Mucosa of rectum (tissue), 2 donors: Measurements from ENCODE around the gene TTC7B.

Source experiments
- H3K27ac ChIP-seq, 2 donors: one replicate each; pipeline ENCODE4 v1.7.0; 2013; ENCODE audit warnings: inconsistent platforms in 2 of 2, low read depth in 2 of 2, low read length in 2 of 2
- H3K27me3 ChIP-seq, 2 donors: one replicate each; pipeline ENCODE4 v1.7.0; 2013; ENCODE audit warnings: low read length in 2 of 2; ENCODE audit not compliant: control insufficient read depth in 2 of 2, insufficient read depth in 2 of 2
- H3K36me3 ChIP-seq, 2 donors: one replicate each; pipeline ENCODE4 v1.7.0; 2013; ENCODE audit warnings: low read length in 2 of 2; ENCODE audit not compliant: control insufficient read depth in 2 of 2, insufficient read depth in 2 of 2
- H3K4me1 ChIP-seq, 2 donors: one replicate each; pipeline ENCODE4 v1.7.0; 2013; ENCODE audit warnings: low read length in 2 of 2, mild to moderate bottlenecking in 1 of 2; ENCODE audit not compliant: control insufficient read depth in 2 of 2, insufficient read depth in 2 of 2
- H3K4me3 ChIP-seq, 2 donors: one replicate each; pipeline ENCODE4 v1.7.0; 2013; ENCODE audit warnings: low read length in 2 of 2
- H3K9ac ChIP-seq, 2 donors: one replicate each; pipeline ENCODE4 v1.7.0; 2013; ENCODE audit warnings: low read length in 2 of 2, low read depth in 1 of 2, mild to moderate bottlenecking in 1 of 2
- H3K9me3 ChIP-seq, 2 donors: one replicate each; pipeline ENCODE4 v1.7.0; 2013; ENCODE audit warnings: low read length in 2 of 2; ENCODE audit not compliant: control insufficient read depth in 2 of 2
- donor health status: healthy.
- donor health status: Normal muscosa, but diverticular disease.

Gene TTC7B

DNA sequence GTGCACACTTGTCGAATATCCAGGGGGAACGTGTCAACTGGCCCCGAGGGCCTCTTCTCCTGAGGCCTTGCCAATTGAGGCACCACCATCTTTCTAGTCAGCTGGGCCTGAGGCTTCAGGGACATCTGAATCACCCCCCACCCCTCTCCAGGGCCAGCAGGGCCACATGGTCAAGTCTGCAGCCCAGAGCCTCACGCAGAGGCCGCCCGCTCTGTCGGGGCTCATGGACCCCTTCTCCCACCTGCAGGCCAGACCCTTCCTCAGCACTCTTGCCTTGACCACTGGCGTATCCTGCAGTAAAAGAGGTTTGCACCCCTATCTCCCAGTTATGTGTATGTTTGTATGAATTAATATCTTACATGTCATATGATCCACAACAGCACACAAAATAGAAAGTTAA is 237.1 kb downstream of the TTC7B start:
- Histone ChIP-seq H3K27ac (no peak overlapping the region), H3K9me3 (no peaks in the 10 kb centered on the region), H3K36me3 (no peaks in the 10 kb centered on the region), H3K4me3 (no peak overlapping the region), H3K27me3 (no peaks in the 10 kb centered on the region), H3K4me1 (no peaks in the 10 kb centered on the region), H3K9ac (no peak overlapping the region)

DNA sequence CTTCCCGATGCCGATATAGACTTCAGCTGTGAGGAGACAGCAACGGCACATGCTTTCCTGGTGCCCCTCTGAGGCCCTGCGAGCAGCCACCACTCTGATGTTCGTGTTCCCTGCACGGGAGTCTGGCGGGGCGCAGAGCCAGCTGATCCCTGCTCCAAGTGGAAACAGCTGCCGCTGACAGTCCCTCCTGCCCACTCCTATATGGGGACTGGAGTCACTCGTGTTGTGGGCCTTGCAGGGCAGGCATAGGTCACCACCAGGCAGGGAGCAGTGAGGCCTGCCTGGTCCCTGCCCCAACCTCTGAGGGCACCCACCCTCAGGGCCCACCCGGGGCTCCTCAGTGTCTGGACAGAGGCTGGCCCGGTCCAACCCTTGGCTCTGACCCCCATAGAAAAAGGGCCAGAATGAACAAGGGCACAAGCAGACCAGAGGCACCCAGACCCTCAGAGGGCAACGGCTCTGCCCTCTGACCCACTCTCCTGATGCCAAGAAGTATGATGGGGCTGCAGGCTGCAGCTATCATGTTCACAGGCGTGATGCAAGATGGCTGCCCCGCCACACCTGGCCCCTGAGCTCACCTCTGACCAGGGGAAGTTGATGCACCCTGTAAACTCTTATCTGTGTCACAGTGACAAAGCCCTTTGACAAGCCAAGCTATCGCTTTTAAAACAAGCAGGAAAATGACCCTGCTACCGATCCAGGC is 237.8 kb downstream of the TTC7B start:
- Histone ChIP-seq H3K27me3 (no peaks in the 10 kb centered on the region), H3K9ac (no peak overlapping the region), H3K36me3 (no peaks in the 10 kb centered on the region), H3K9me3 (no peaks in the 10 kb centered on the region), H3K27ac (no peak overlapping the region), H3K4me3 (no peak overlapping the region), H3K4me1 (no peaks in the 10 kb centered on the region)

DNA sequence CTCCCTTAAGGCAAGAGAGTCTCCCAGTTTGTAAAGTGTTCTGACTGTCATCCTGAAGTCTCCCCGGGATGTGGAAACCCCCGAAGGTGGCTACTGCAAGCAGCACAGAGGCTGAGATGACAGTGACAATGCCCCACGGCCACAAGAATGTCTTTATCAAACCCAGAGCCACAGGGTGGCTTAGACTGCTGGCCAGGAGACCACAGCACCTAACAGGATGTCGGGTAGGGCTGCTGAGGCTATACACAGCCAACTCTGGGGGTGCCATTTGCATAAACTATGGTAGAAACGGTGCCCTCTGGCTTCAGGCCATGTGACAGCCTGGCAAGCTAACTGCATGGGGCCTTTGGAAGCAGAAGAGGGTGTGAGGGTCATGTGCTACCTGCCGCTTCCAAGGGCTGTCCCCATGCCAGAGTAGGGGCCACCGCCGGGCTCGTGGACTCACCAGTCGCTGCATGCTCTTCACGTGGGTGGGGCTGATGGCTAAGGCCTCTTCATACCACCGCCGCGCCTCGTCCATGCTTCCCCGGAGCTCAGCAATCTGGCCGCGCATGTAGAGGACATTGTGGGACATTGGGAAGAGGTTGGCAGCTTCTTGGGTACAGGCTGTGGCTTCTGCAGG is 238.5 kb downstream of the TTC7B start:
- Histone ChIP-seq H3K9me3 (no peaks in the 10 kb centered on the region), H3K27ac (no peak overlapping the region), H3K36me3 (no peaks in the 10 kb centered on the region), H3K4me3 (no peak overlapping the region), H3K4me1 (no peaks in the 10 kb centered on the region), H3K27me3 (no peaks in the 10 kb centered on the region), H3K9ac (no peak overlapping the region)

DNA sequence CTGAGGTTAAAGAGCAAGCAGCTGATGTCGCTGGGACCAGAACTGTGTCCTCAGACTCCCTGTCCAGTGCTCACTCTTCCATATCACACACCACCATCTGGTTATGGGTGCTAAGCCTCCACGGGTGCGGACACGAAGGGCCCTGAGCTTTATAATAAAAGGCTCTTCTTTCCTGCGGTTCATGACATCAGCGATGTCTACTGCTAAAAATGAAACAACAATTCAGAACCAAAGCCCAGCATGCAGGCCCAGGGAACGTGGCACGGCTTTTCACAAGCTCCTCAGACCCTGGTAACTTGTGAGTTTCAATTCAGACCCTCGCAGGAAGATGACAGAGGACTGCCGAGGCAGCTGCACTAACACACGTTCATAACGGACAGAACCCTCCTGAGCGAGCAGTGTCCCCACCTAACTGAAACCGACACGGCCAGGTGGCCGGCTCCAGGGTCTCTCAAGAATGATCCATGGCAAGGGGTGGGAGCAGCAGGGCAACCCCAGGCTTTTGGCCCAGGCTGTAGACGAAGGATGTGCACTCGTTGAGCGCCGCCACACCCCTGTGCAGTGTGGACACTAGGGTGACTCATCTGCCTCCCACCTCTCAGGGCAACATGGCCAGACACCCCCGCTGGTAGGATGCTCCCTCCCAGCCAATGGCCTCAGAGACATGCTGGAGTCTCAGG is 239.1 kb downstream of the TTC7B start:
- no peak overlapping the region for H3K9ac ChIP-seq

DNA sequence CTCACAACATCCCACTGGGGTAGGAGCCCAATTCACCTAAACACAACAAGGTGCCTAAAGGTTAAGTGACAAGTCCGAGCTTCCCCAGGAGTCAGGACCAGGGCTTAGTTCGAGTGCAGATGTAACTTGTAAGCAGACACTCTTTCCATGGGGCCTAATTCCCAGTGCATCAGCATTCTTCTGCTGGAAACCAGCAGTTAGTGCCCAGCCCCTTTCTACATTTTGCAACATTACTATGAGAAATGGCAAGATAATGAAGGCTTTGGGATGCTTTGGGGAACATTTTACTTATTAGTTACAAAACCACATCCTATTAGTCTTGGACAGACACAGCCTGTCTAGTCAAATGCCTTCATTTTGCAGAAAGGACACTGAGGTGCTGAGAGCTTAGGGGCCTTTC is 239.6 kb downstream of the TTC7B start:
- no peaks in the 10 kb centered on the region for H3K9me3 ChIP-seq
- no peak overlapping the region for H3K9ac ChIP-seq
- H3K27ac ChIP-seq: no peak overlapping the region
- no peaks in the 10 kb centered on the region for H3K36me3 ChIP-seq
- no peaks in the 10 kb centered on the region for H3K4me1 ChIP-seq
- no peaks in the 10 kb centered on the region for H3K27me3 ChIP-seq
- no peak overlapping the region for H3K4me3 ChIP-seq

More for the DNA sequence above, 239.1 kb downstream of the TTC7B start:
- Histone ChIP-seq H3K36me3 (no peaks in the 10 kb centered on the region), H3K27ac (no peak overlapping the region), H3K4me3 (no peak overlapping the region), H3K4me1 (no peaks in the 10 kb centered on the region), H3K27me3 (no peaks in the 10 kb centered on the region), H3K9me3 (no peaks in the 10 kb centered on the region)

DNA sequence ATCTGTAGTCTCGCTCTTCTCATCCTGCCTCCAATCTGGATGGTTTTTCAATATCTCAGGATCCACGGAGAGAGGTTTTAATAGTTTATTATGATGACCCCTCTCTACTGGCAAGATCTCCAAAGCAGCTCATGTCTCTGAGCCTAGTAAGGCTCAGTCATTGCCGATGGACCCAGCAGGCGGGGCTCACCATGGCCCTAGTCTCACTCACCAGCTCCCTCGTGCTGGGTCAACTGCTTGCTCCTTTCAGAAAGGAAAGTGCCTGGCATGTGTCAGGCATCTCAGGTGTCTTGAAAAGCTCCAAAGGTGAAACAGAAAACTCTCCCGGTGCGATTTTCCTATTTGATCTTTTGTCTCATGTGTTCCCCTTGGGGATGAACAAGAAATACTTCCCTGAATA is 240.4 kb downstream of the TTC7B start:
- no peaks in the 10 kb centered on the region for H3K27me3 ChIP-seq
- no peaks in the 10 kb centered on the region for H3K9me3 ChIP-seq
- H3K4me1 ChIP-seq: no peaks in the 10 kb centered on the region
- H3K27ac ChIP-seq: no peak overlapping the region
- no peak overlapping the region for H3K9ac ChIP-seq
- H3K4me3 ChIP-seq: no peak overlapping the region
- H3K36me3 ChIP-seq: no peaks in the 10 kb centered on the region

DNA sequence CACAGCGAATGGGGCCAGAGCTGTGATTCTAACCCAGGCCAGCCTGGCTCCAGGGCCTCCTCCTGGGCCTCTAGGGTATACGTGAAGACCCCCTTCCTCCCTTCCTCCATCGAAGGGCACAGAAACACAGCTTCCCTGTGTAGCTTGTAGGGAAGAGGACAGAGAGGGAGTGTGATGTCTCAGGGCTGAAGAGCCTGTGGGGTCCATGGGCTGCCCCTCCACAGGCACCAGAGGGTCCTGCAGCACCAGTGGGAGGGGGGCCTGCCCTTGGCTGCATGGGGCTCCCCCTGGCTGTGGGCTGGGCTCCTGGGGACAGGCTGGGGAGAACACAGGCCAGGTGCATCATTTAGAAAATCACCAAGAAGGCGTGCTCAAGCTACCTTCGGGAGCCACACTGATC is 240.9 kb downstream of the TTC7B start:
- no peak overlapping the region for H3K27ac ChIP-seq
- no peak overlapping the region for H3K9ac ChIP-seq
- no peaks in the 10 kb centered on the region for H3K4me1 ChIP-seq
- H3K27me3 ChIP-seq: no peaks in the 10 kb centered on the region
- H3K4me3 ChIP-seq: no peak overlapping the region
- no peaks in the 10 kb centered on the region for H3K36me3 ChIP-seq
- H3K9me3 ChIP-seq: no peaks in the 10 kb centered on the region

DNA sequence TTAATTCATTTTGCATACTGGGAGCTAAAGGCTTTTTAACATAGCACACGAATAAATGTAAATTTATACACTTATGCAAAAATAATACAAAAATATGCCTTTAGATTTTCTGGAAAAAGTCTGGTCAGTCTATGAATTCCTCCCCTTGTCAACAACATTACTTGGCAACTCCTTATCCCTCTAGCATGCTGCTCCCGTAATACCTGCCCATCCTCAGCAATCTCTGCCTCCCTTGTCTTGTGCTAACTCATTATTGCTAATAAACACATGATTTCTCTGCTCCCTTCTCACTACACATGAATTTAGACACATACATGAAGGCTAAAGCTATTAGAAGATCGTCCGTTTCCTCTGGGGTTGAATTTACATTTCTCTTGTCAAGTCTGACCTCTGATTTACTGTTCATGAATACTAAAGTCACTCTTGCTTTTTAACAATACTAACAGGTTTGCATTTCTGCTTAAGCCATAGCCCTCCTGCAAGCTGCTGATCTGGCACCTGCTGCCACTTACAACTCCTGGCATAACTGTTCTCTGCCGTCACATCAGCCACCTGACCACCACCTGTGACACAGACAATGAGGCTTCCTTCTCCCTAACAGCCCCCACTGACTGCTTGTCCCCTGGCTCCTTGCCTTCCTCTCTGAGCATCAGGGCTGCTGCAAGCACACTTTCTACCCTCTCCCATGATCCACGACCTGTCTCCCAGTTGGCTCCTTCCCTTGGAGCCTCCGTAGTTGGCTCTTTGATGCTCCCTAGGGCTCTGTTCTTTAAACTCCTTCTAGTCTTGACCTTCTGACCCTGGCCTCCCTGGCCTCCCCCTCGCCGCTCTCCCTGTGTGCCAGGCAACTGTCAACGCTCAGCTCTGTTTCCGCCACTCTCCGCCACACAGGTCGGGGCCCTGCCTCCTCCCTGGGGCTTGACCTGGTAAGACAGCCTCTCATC is 241.8 kb downstream of the TTC7B start:
- H3K4me1 ChIP-seq: no peaks in the 10 kb centered on the region
- H3K36me3 ChIP-seq: no peaks in the 10 kb centered on the region
- no peak overlapping the region for H3K27ac ChIP-seq
- H3K9ac ChIP-seq: no peak overlapping the region
- no peak overlapping the region for H3K4me3 ChIP-seq
- no peaks in the 10 kb centered on the region for H3K27me3 ChIP-seq
- no peaks in the 10 kb centered on the region for H3K9me3 ChIP-seq

DNA sequence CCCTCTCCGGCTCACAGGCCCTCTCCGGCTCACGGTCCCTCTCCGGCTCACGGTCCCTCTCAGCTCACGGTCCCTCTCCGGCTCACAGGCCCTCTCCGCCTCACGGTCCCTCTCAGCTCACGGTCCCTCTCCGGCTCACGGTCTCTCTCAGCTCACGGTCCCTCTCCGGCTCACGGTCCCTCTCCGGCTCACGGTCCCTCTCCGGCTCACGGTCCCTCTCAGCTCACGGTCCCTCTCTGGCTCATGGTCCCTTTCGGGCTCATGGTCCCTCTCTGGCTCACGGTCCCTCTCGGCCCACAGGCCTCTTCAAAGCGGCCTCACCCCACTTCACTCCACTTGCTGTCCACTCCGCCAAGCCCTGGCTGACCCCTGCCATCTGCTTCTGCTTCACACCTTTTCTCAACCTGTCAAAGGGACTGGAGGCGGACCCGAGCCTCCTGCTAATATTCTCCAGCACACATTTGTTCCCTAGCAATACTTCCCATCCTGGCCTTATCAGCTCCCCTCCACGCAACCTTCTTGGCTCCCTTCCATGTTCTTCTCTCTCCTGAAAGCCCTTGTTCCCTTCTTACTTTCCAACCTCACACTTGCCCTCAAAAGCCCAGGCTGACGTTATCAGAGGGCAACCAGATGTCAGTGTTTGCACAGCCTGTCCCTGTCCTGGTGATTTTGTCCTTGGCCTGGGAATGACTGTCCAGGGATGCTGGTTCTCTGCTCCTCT is 242.7 kb downstream of the TTC7B start:
- no peaks in the 10 kb centered on the region for H3K9me3 ChIP-seq
- no peak overlapping the region for H3K9ac ChIP-seq
- no peak overlapping the region for H3K27ac ChIP-seq
- H3K27me3 ChIP-seq: no peaks in the 10 kb centered on the region
- H3K4me3 ChIP-seq: no peak overlapping the region
- no peaks in the 10 kb centered on the region for H3K36me3 ChIP-seq
- H3K4me1 ChIP-seq: no peaks in the 10 kb centered on the region
